Measurements from ENCODE around the gene MANF.

MANF gene

DNA sequence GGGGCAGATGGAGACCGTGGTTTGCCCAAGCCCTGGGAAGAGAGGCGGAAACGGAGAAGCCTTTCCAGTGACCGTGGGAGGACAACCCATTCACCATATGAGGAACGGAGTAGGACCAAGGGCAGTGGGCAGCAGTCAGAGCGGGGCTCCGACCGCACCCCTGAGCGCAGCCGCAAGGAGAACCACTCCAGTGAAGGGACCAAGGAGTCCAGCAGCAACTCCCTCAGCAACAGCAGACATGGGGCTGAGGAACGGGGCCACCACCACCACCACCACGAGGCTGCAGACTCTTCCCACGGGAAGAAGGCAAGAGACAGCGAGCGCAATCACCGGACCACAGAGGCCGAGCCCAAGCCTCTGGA is 8.0 kb downstream of the MANF start:
- Histone ChIP-seq H3K4me3 (ENCODE audit: low read depth, low read length) (no peak overlapping the region), H3K4me1 (ENCODE audit: control insufficient read depth, insufficient read depth, low read length) (peaks cover 3% of the 10 kb centered on the region), H3K27me3 (ENCODE audit: control insufficient read depth, insufficient read depth, low read length) (no peaks in the 10 kb centered on the region), H3K36me3 (ENCODE audit: control insufficient read depth, insufficient read depth, low read length) (peaks cover 48% of the 10 kb centered on the region), H3K9me3 (ENCODE audit: control insufficient read depth, insufficient read depth, low read length) (no peaks in the 10 kb centered on the region), H3K9ac (ENCODE audit: low read depth, low read length) (no peak overlapping the region)

- Histone ChIP-seq H3K4me3 (ENCODE audit: low read depth, low read length) (no peak overlapping the region), H3K9ac (ENCODE audit: low read depth, low read length) (no peak overlapping the region), H3K9me3 (ENCODE audit: control insufficient read depth, insufficient read depth, low read length) (no peaks in the 10 kb centered on the region), H3K27me3 (ENCODE audit: control insufficient read depth, insufficient read depth, low read length) (no peaks in the 10 kb centered on the region), H3K4me1 (ENCODE audit: control insufficient read depth, insufficient read depth, low read length) (peaks cover 3% of the 10 kb centered on the region), H3K36me3 (ENCODE audit: control insufficient read depth, insufficient read depth, low read length) (peaks cover 47% of the 10 kb centered on the region)
Observed at GRCh38 chr3:51393564-51393963, 8.5 kb downstream of the MANF start.

- peaks cover 46% of the 10 kb centered on the region for H3K36me3 ChIP-seq (ENCODE audit: control insufficient read depth, insufficient read depth, low read length)
- no peak overlapping the region for H3K4me3 ChIP-seq (ENCODE audit: low read depth, low read length)
- no peaks in the 10 kb centered on the region for H3K9me3 ChIP-seq (ENCODE audit: control insufficient read depth, insufficient read depth, low read length)
- H3K4me1 ChIP-seq (ENCODE audit: control insufficient read depth, insufficient read depth, low read length) = peaks cover 3% of the 10 kb centered on the region
- no peaks in the 10 kb centered on the region for H3K27me3 ChIP-seq (ENCODE audit: control insufficient read depth, insufficient read depth, low read length)
- H3K9ac ChIP-seq (ENCODE audit: low read depth, low read length) = no peak overlapping the region
Observed at GRCh38 chr3:51394541-51394940, 9.4 kb downstream of the MANF start.

DNA sequence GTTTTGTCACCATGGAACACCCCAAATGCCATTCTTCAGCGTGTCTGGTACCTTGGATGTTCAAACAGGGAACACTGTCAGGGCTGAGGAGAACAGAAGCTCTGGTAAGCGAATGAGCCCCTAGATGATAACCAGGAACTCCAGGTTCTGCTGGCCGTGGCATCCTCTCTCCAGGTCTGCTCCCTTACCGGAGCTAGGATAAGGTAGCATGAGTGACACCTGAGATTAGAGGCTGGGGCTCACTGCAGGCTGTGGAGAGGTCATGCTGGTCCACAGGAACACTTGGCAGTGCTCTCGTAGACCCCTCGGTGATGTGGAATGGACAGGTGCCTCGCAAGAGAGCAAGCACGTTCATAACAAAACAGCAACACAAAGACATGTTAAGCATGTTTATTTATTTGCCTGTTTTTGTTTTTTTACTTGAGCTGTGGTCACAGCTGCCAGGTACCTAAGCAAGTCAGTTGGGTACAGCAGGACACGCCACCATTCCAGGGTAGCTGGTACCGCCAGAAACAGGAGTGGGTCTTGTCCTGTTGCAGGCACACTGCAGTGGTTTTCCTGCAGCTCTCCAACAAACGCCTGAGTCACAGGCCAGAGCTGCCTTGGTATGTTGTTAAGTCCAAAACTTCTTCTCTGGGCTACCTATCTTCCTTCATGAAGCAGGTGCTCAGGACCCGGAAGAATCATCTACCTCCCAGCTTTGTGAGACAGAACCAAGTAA is 10.6 kb downstream of the MANF start:
- Histone ChIP-seq H3K9me3 (ENCODE audit: control insufficient read depth, insufficient read depth, low read length) (no peaks in the 10 kb centered on the region), H3K9ac (ENCODE audit: low read depth, low read length) (no peak overlapping the region), H3K27me3 (ENCODE audit: control insufficient read depth, insufficient read depth, low read length) (no peaks in the 10 kb centered on the region), H3K4me3 (ENCODE audit: low read depth, low read length) (no peak overlapping the region), H3K4me1 (ENCODE audit: control insufficient read depth, insufficient read depth, low read length) (peaks cover 3% of the 10 kb centered on the region), H3K36me3 (ENCODE audit: control insufficient read depth, insufficient read depth, low read length) (peaks cover 43% of the 10 kb centered on the region)

DNA sequence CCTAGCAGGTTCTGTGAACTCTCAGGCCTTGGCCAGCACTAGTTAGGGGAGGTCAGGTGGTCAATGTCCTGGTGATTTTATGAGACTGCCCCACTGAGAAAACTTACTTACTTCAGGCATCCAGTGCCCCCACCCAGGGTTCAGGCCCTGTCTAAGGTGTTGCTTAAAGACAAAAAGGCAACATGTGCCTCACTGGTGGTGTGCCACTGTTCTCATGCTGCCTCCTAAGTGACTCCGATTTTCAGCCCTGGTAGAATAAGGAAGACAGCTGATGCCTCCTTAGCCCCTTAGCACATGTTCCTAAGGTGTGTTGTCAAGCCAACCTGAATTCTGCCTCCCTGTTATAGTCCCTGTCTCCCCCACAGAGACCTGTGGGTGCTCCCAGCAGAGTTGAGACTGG is 11.3 kb downstream of the MANF start:
- no peak overlapping the region for H3K9ac ChIP-seq (ENCODE audit: low read depth, low read length)

GRCh38 chr3:51397392-51397791 is 12.3 kb downstream of the MANF start:
- H3K9me3 ChIP-seq (ENCODE audit: control insufficient read depth, insufficient read depth, low read length) = no peaks in the 10 kb centered on the region
- no peaks in the 10 kb centered on the region for H3K27me3 ChIP-seq (ENCODE audit: control insufficient read depth, insufficient read depth, low read length)
- H3K4me3 ChIP-seq (ENCODE audit: low read depth, low read length) = no peak overlapping the region
- no peak overlapping the region for H3K9ac ChIP-seq (ENCODE audit: low read depth, low read length)
- peaks cover 45% of the 10 kb centered on the region for H3K36me3 ChIP-seq (ENCODE audit: control insufficient read depth, insufficient read depth, low read length)
- peaks cover 3% of the 10 kb centered on the region for H3K4me1 ChIP-seq (ENCODE audit: control insufficient read depth, insufficient read depth, low read length)

More for the DNA sequence above, 11.3 kb downstream of the MANF start:
- no peak overlapping the region for H3K4me3 ChIP-seq (ENCODE audit: low read depth, low read length)
- H3K36me3 ChIP-seq (ENCODE audit: control insufficient read depth, insufficient read depth, low read length) = peaks cover 46% of the 10 kb centered on the region
- H3K27me3 ChIP-seq (ENCODE audit: control insufficient read depth, insufficient read depth, low read length) = no peaks in the 10 kb centered on the region
- H3K4me1 ChIP-seq (ENCODE audit: control insufficient read depth, insufficient read depth, low read length) = peaks cover 3% of the 10 kb centered on the region
- no peaks in the 10 kb centered on the region for H3K9me3 ChIP-seq (ENCODE audit: control insufficient read depth, insufficient read depth, low read length)

- Histone ChIP-seq H3K36me3 (ENCODE audit: control insufficient read depth, insufficient read depth, low read length) (peaks cover 37% of the 10 kb centered on the region), H3K9ac (ENCODE audit: low read depth, low read length) (no peak overlapping the region)
Observed at GRCh38 chr3:51398595-51399310, 13.7 kb downstream of the MANF start.

DNA sequence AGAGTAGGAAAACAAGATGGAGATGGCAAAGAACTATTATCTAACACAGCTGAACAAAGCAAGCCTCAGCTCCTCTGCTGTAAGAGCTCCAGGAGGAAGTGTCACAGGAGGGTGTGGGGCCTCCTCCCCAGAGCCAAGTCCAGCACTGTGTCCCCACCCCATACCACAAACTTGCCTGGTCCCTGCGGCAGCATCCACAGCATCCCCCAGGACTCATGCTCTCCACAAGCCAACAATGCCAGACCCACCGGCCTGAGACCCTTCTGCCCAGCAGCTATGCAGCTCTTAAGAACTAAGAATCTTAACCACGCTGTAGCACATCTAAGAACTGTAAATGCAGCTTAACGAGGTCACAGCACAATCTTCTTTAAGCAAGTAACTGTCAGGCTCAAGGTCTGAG is 15.1 kb downstream of the MANF start:
- H3K36me3 ChIP-seq (ENCODE audit: control insufficient read depth, insufficient read depth, low read length) = peaks cover 24% of the 10 kb centered on the region
- H3K27me3 ChIP-seq (ENCODE audit: control insufficient read depth, insufficient read depth, low read length) = no peaks in the 10 kb centered on the region
- H3K9me3 ChIP-seq (ENCODE audit: control insufficient read depth, insufficient read depth, low read length) = no peaks in the 10 kb centered on the region
- H3K4me3 ChIP-seq (ENCODE audit: low read depth, low read length) = no peak overlapping the region
- H3K9ac ChIP-seq (ENCODE audit: low read depth, low read length) = no peak overlapping the region
- H3K4me1 ChIP-seq (ENCODE audit: control insufficient read depth, insufficient read depth, low read length) = no peaks in the 10 kb centered on the region

More at GRCh38 chr3:51398595-51399310, 13.7 kb downstream of the MANF start:
- Histone ChIP-seq H3K9me3 (ENCODE audit: control insufficient read depth, insufficient read depth, low read length) (no peaks in the 10 kb centered on the region), H3K27me3 (ENCODE audit: control insufficient read depth, insufficient read depth, low read length) (no peaks in the 10 kb centered on the region), H3K4me3 (ENCODE audit: low read depth, low read length) (no peak overlapping the region), H3K4me1 (ENCODE audit: control insufficient read depth, insufficient read depth, low read length) (no peaks in the 10 kb centered on the region)

GRCh38 chr3:51401735-51402134 is 16.6 kb downstream of the MANF start:
- Histone ChIP-seq H3K4me1 (ENCODE audit: control insufficient read depth, insufficient read depth, low read length) (no peaks in the 10 kb centered on the region), H3K4me3 (ENCODE audit: low read depth, low read length) (no peak overlapping the region), H3K9ac (ENCODE audit: low read depth, low read length) (no peak overlapping the region), H3K36me3 (ENCODE audit: control insufficient read depth, insufficient read depth, low read length) (peaks cover 14% of the 10 kb centered on the region), H3K27me3 (ENCODE audit: control insufficient read depth, insufficient read depth, low read length) (no peaks in the 10 kb centered on the region), H3K9me3 (ENCODE audit: control insufficient read depth, insufficient read depth, low read length) (no peaks in the 10 kb centered on the region)

DNA sequence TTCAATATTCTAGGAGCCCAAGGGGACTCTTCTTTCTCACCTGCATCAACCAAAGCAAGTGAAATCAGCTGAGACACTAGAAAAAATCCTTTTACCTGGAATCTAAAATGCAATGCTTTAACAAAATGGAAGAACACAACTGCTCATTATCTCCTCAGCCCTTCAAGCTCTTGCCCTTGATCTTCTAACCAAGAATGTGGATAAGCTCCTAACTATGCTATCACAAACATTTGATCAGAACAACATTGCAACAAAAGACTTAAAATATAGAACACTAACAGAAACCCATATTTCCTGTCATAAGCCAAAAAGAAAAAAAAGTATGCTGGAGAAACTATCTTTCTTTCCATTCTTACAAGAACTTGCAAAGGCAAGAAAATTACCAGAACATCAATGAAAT is 18.6 kb downstream of the MANF start:
- no peaks in the 10 kb centered on the region for H3K9me3 ChIP-seq (ENCODE audit: control insufficient read depth, insufficient read depth, low read length)
- no peak overlapping the region for H3K4me3 ChIP-seq (ENCODE audit: low read depth, low read length)
- H3K4me1 ChIP-seq (ENCODE audit: control insufficient read depth, insufficient read depth, low read length) = no peaks in the 10 kb centered on the region
- peaks cover 11% of the 10 kb centered on the region for H3K36me3 ChIP-seq (ENCODE audit: control insufficient read depth, insufficient read depth, low read length)
- no peak overlapping the region for H3K9ac ChIP-seq (ENCODE audit: low read depth, low read length)
- H3K27me3 ChIP-seq (ENCODE audit: control insufficient read depth, insufficient read depth, low read length) = no peaks in the 10 kb centered on the region

DNA sequence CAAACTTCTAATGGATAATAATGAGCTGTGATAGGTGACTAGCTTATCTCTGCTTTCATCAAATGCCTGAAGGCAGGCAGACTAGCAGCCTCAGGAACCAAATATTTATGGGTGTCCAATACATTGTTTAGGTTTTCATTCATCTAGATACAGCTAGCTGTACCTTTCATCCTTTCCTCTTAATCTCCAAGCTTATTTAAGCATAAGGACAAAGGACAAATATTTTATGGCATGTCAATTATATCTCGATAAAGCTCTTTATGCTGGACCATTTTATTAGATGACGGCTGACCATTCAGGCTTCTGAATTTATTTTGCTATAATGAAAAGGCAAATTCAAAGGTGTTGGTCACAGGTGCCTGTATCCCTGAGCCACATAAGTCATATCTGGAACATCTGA is 22.9 kb downstream of the MANF start:
- Histone ChIP-seq H3K4me3 (ENCODE audit: low read depth, low read length) (no peak overlapping the region), H3K27me3 (ENCODE audit: control insufficient read depth, insufficient read depth, low read length) (no peaks in the 10 kb centered on the region), H3K4me1 (ENCODE audit: control insufficient read depth, insufficient read depth, low read length) (no peaks in the 10 kb centered on the region), H3K9ac (ENCODE audit: low read depth, low read length) (no peak overlapping the region), H3K36me3 (ENCODE audit: control insufficient read depth, insufficient read depth, low read length) (peaks cover 1% of the 10 kb centered on the region), H3K9me3 (ENCODE audit: control insufficient read depth, insufficient read depth, low read length) (no peaks in the 10 kb centered on the region)

GRCh38 chr3:51408813-51409212 is 23.7 kb downstream of the MANF start:
- no peaks in the 10 kb centered on the region for H3K27me3 ChIP-seq (ENCODE audit: control insufficient read depth, insufficient read depth, low read length)

More at GRCh38 chr3:51408813-51409212, 23.7 kb downstream of the MANF start:
- Histone ChIP-seq H3K9me3 (ENCODE audit: control insufficient read depth, insufficient read depth, low read length) (no peaks in the 10 kb centered on the region), H3K36me3 (ENCODE audit: control insufficient read depth, insufficient read depth, low read length) (no peaks in the 10 kb centered on the region), H3K4me3 (ENCODE audit: low read depth, low read length) (no peak overlapping the region), H3K4me1 (ENCODE audit: control insufficient read depth, insufficient read depth, low read length) (no peaks in the 10 kb centered on the region), H3K9ac (ENCODE audit: low read depth, low read length) (no peak overlapping the region)
